Measurements from ENCODE around the gene HHAT. TPM values are rescaled to one million over a fixed set of nuclear protein-coding genes. Genes with fewer than 3 reads are reported as not detected.

HHAT gene
- total and polyA plus RNA-seq, 9 of the 15 experiments (the other 6 are each of a cell fraction or from before 2014, with no cell fraction given): 0.07 to 0.16 (median 0.13) TPM; not detected in 1

- FAIRE-seq: no peak
- DNase-seq (ENCODE audit: extremely low read depth in 1 of 4, low spot score in 3 of 4): no peak
- no peaks in the 10 kb centered on the region for H3K79me2 ChIP-seq (ENCODE audit: control insufficient read depth, insufficient read depth, low read length)
- TF ChIP-seq ZNF655 (CRISPR knock-in tag; IDR thresholded peaks at IDR 0.05): no peak
- no peak for TF ChIP-seq JUN (IDR thresholded peaks at IDR 0.05; ENCODE audit: borderline replicate concordance, low read depth, low read length)
- no peak for TF ChIP-seq JUN (CRISPR knock-in tag; IDR thresholded peaks at IDR 0.05; ENCODE audit: borderline replicate concordance)
- TF ChIP-seq ZNF324 (CRISPR knock-in tag; IDR thresholded peaks at IDR 0.05): no peak
- no peak for TF ChIP-seq KLF1 (tag; IDR thresholded peaks at IDR 0.05)
- no peak for TF ChIP-seq ZNF830 (CRISPR knock-in tag; IDR thresholded peaks at IDR 0.05)
- no peak for TF ChIP-seq NFE2L1 (tag; IDR thresholded peaks at IDR 0.05; ENCODE audit: borderline replicate concordance, low read depth)
- no peak for TF ChIP-seq MLLT1 (IDR thresholded peaks at IDR 0.05)
- TF ChIP-seq MTF1 (CRISPR knock-in tag; IDR thresholded peaks at IDR 0.05; ENCODE audit: borderline replicate concordance): no peak
- TF ChIP-seq MAFF (IDR thresholded peaks at IDR 0.05; ENCODE audit: low read length): no peak
- no peak for TF ChIP-seq SMC3 (conservative IDR thresholded peaks at IDR 0.05; ENCODE audit: insufficient read depth, low read depth, low read length)
- TF ChIP-seq CEBPZ (IDR thresholded peaks at IDR 0.05; ENCODE audit: borderline replicate concordance, low read depth, low read length): no peak
- no peak for TF ChIP-seq COPS2 (conservative IDR thresholded peaks at IDR 0.05)
- in situ Hi-C loops (cut with MboI) (no loop called here), intact Hi-C loops (cut with micrococcal nuclease) (no loop called here)
- H3K27ac ChIP-seq (ENCODE audit: extremely low read depth, low read depth, low read length): no peak overlapping the region
- H3K4me2 ChIP-seq (ENCODE audit: insufficient read depth, low read length): no peak overlapping the region
- CTCF ChIA-PET (ENCODE audit: low intra/inter-chr PET ratio): no interaction called here
- H2AFZ ChIP-seq (ENCODE audit: low read depth, low read length): no peak overlapping the region
- no peak overlapping the region for H3K4me3 ChIP-seq
- POLR2A ChIA-PET: no interaction called here
- BruUV-seq (replicated peaks): no TSS peak
- no peaks in the 10 kb centered on the region; a peak in 1 of 5 replicates for H3K4me1 ChIP-seq (replicated peaks in 1 of 2; ENCODE audit: control insufficient read depth in 2 of 2, insufficient read depth in 2 of 2, low read length in 2 of 2)
- 0% methylated on average over 4 of the region's 4 CpGs for WGBS (ENCODE audit: insufficient coverage, low coverage, missing lambda C conversion rate)
- no peaks in the 10 kb centered on the region; the same call in 1 of the 2 replicates for H4K20me1 ChIP-seq (replicated peaks; ENCODE audit: control insufficient read depth, insufficient read depth, low read length)
- peaks cover 0 to 4% of the 10 kb centered on the region in 2 experiments; a peak in 1 of 5 replicates for H3K27me3 ChIP-seq (ENCODE audit: control insufficient read depth in 2 of 2, insufficient read depth in 2 of 2, low read length in 2 of 2)
- no peaks in the 10 kb centered on the region for H3K9me1 ChIP-seq (ENCODE audit: control insufficient read depth, insufficient read depth, low read length)
- no peak for ATAC-seq
- H3K9me3 ChIP-seq (replicated peaks; ENCODE audit: control insufficient read depth, insufficient read depth, low read depth, low read length): no peaks in the 10 kb centered on the region
- no peaks in the 10 kb centered on the region for H3K36me3 ChIP-seq (ENCODE audit: control insufficient read depth, insufficient read depth, low read length)
- H3K9ac ChIP-seq (ENCODE audit: insufficient read depth in 1 of 2, low read depth in 2 of 2, low read length in 2 of 2): no peak overlapping the region
Measured at GRCh38 chr1:210369425-210369824, 40.7 kb downstream of the HHAT start.
